ENCODE data around the gene GBP6.
"Not testable (repeated sequence)": the region's sequence is repeated elsewhere in the genome, so short reads cannot be mapped to it uniquely, and the experiment has no call there.

The GBP6 gene

DNA sequence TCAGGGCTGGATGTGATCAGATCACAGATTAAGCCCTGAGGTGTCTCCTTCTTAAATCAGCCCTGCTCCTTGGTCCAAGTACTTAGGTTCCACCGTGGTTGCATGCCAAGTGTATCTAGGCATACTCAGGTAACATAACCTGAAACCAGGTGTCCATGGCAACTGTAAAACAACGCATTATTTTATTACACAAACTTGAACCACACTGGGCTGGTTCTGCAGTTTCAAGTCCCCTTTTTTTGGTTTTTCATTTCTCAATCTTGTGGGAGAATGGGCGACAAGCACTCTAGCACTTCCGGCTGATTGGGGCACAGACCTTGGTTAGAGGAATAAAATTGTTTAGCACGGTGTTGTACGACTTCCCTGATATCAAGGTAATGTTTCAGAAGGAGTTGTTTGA is 65.2 kb downstream of the GBP6 start:
- no peak for DNase-seq
- H3K4me1 Mint-ChIP-seq = peaks cover 8% of the 10 kb centered on the region
- H3K36me3 Mint-ChIP-seq (ENCODE audit: low read depth) = no peaks in the 10 kb centered on the region
- no peaks in the 10 kb centered on the region for H3K9me3 Mint-ChIP-seq
- no peak overlapping the region for H3K4me3 Mint-ChIP-seq
- H3K27me3 Mint-ChIP-seq (ENCODE audit: low read depth, poor library complexity) = peaks cover 7% of the 10 kb centered on the region
- TF ChIP-seq, protein P1, sequence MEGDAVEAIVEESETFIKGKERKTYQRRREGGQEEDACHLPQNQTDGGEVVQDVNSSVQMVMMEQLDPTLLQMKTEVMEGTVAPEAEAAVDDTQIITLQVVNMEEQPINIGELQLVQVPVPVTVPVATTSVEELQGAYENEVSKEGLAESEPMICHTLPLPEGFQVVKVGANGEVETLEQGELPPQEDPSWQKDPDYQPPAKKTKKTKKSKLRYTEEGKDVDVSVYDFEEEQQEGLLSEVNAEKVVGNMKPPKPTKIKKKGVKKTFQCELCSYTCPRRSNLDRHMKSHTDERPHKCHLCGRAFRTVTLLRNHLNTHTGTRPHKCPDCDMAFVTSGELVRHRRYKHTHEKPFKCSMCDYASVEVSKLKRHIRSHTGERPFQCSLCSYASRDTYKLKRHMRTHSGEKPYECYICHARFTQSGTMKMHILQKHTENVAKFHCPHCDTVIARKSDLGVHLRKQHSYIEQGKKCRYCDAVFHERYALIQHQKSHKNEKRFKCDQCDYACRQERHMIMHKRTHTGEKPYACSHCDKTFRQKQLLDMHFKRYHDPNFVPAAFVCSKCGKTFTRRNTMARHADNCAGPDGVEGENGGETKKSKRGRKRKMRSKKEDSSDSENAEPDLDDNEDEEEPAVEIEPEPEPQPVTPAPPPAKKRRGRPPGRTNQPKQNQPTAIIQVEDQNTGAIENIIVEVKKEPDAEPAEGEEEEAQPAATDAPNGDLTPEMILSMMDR (IDR thresholded peaks at IDR 0.05) = no peak
- H3K27ac Mint-ChIP-seq = no peak overlapping the region

DNA sequence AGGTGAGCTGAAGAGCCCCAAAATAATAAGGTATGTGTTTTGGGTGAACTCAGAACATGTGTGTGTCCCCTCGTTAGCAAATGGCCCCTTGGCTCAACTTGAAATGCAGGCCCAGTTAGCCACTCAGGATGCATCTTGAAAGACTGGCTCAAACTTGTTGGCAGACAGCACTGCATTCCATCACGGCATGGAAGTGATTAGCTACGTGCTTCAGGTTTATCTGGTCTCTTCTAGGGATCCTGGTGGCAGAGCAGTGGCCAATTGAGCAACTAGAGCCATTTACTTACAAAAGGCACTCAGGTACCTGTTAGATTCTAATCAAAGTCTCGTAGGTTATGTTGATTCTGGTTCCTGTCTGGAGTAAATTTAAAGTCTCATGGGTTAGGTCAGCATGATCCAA is 65.8 kb downstream of the GBP6 start:
- DNase-seq; H3K36me3 Mint-ChIP-seq (ENCODE audit: low read depth); H3K4me1 Mint-ChIP-seq; H3K27me3 Mint-ChIP-seq (ENCODE audit: low read depth, poor library complexity); H3K4me3 Mint-ChIP-seq; H3K9me3 Mint-ChIP-seq; H3K27ac Mint-ChIP-seq: not testable (repeated sequence)

DNA sequence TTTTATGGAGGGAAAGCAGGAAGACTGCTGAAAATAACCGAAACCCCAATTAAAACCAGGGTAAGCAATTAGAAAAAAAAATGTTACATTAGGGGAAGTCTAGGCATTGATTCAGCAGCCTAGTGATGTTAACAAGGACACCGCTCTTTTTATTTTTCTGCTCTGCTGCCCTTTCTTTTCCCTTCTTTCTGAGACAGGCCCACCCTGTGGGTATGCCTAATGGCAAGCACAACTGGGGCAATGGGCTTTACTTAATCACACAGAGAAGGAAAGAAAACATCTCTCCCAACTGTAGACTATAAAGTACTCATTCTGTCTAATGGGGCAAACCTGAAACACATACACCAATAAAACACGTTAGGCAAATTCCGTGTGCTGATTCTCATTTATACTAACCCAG is 69.6 kb downstream of the GBP6 start:
- Mint-ChIP-seq H3K4me1 (peaks cover 8% of the 10 kb centered on the region), H3K27me3 (ENCODE audit: low read depth, poor library complexity) (no peaks in the 10 kb centered on the region), H3K4me3 (no peak overlapping the region), H3K9me3 (peaks cover 7% of the 10 kb centered on the region), H3K36me3 (ENCODE audit: low read depth) (no peaks in the 10 kb centered on the region), H3K27ac (peak overlapping the region; percentile 16)
- DNase-seq = no peak
- TF ChIP-seq, protein P1 (IDR thresholded peaks at IDR 0.05) = no peak

DNA sequence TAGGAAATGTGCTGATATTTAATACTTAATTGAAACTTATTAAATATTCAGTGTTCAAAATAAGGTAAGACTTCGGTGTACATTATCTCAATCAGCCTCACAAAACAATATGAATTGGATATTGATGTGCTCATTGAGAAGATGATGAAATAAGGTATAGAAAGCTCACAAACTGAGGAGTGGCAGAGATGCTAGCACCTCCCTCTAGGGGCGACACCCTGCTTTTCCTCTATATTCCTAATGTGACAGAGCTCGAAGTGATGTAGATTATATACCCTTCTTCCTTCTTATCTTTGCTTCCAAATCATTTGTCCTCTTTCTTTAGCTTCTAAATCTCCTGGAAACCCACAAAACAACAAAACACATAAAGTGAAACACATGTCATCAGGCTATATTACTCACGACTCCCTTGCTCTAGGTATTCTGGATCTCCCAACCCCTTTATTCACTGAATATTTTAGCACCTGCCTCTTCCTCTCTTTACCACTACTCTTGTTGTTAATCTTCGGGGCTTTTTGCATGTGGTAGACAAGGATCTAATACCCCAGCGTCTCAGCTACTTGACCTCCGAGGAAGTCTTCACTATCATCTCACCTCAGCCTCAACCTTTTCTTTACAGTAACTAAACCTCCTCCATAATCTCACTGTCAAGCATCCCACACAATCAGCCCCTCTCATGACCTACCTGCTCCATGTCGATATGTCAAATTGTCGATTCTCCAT is 70.4 kb downstream of the GBP6 start:
- H3K27ac Mint-ChIP-seq; H3K36me3 Mint-ChIP-seq (ENCODE audit: low read depth); H3K4me1 Mint-ChIP-seq; H3K27me3 Mint-ChIP-seq (ENCODE audit: low read depth, poor library complexity); DNase-seq; H3K4me3 Mint-ChIP-seq: not testable (repeated sequence)
- H3K9me3 Mint-ChIP-seq = peaks cover 15% of the 10 kb centered on the region

All from nephron progenitor cell (in vitro differentiated cells).